ENCODE measurements around the gene TJP2. TPM values are rescaled to one million over a fixed set of nuclear protein-coding genes. Genes with fewer than 3 reads are reported as not detected.

TJP2 gene
- total RNA-seq, 3 donors from 2014 or later (not counting 1 experiment from before 2014, with no cell fraction given): 6.8 to 10.0 (median 9.6) TPM

GRCh38 chr9:69207503-69207902 lies 33.4 kb downstream of the TJP2 start:
- H3K27me3 Mint-ChIP-seq (ENCODE audit: low read depth in 2 of 2): no peaks in the 10 kb centered on the region
- no peaks in the 10 kb centered on the region for H3K4me1 Mint-ChIP-seq
- intact Hi-C loops (cut with micrococcal nuclease): no loop called here
- H3K4me3 Mint-ChIP-seq: no peak overlapping the region
- Histone ChIP-seq H3K27ac (ENCODE audit: low read length) (no peak overlapping the region), H3K36me3 (ENCODE audit: control insufficient read depth, insufficient read depth, low read length) (no peaks in the 10 kb centered on the region), H3K4me1 (ENCODE audit: control insufficient read depth, insufficient read depth, low read length) (no peaks in the 10 kb centered on the region), H3K9me3 (ENCODE audit: control insufficient read depth, insufficient read depth, low read length) (no peaks in the 10 kb centered on the region), H3K4me3 (ENCODE audit: low read length) (no peak overlapping the region), H3K27me3 (ENCODE audit: control insufficient read depth, insufficient read depth, low read length) (no peaks in the 10 kb centered on the region)
- H3K27ac Mint-ChIP-seq: no peak overlapping the region
- no peaks in the 10 kb centered on the region for H3K36me3 Mint-ChIP-seq
- TF ChIP-seq CTCF (IDR thresholded peaks at IDR 0.05): no peak
- WGBS (ENCODE audit: insufficient coverage): 90% methylated on average over 6 of the region's 6 CpGs
- ATAC-seq (no peak), DNase-seq (no peak)
- H3K9me3 Mint-ChIP-seq: no peaks in the 10 kb centered on the region

GRCh38 chr9:69211424-69212036 lies 37.5 kb downstream of the TJP2 start:
- Histone ChIP-seq H3K4me3 (ENCODE audit: low read length) (no peak overlapping the region), H3K27ac (ENCODE audit: low read length) (no peak overlapping the region), H3K36me3 (ENCODE audit: control insufficient read depth, insufficient read depth, low read length) (no peaks in the 10 kb centered on the region), H3K27me3 (ENCODE audit: control insufficient read depth, insufficient read depth, low read length) (no peaks in the 10 kb centered on the region), H3K9me3 (ENCODE audit: control insufficient read depth, insufficient read depth, low read length) (no peaks in the 10 kb centered on the region), H3K4me1 (ENCODE audit: control insufficient read depth, insufficient read depth, low read length) (no peaks in the 10 kb centered on the region)
- Mint-ChIP-seq H3K36me3 (no peaks in the 10 kb centered on the region), H3K4me1 (no peaks in the 10 kb centered on the region), H3K4me3 (no peak overlapping the region), H3K9me3 (no peaks in the 10 kb centered on the region), H3K27me3 (ENCODE audit: low read depth in 2 of 2) (no peaks in the 10 kb centered on the region), H3K27ac (no peak overlapping the region)
- 95% methylated on average over 1 of the region's 3 CpGs for WGBS (ENCODE audit: insufficient coverage)
- DNase-seq (no peak), ATAC-seq (no peak)
- no peak for TF ChIP-seq CTCF (IDR thresholded peaks at IDR 0.05)
- intact Hi-C loops (cut with micrococcal nuclease): no loop called here

- intact Hi-C loops (cut with micrococcal nuclease): no loop called here
- Histone ChIP-seq H3K27me3 (ENCODE audit: control insufficient read depth, insufficient read depth, low read length) (no peaks in the 10 kb centered on the region), H3K4me3 (ENCODE audit: low read length) (no peak overlapping the region), H3K9me3 (ENCODE audit: control insufficient read depth, insufficient read depth, low read length) (no peaks in the 10 kb centered on the region), H3K4me1 (ENCODE audit: control insufficient read depth, insufficient read depth, low read length) (no peaks in the 10 kb centered on the region), H3K27ac (ENCODE audit: low read length) (no peak overlapping the region), H3K36me3 (ENCODE audit: control insufficient read depth, insufficient read depth, low read length) (no peaks in the 10 kb centered on the region)
- no peak for TF ChIP-seq CTCF (IDR thresholded peaks at IDR 0.05)
- no peaks in the 10 kb centered on the region for H3K27me3 Mint-ChIP-seq (ENCODE audit: low read depth in 2 of 2)
- H3K27ac Mint-ChIP-seq: no peak overlapping the region
- H3K36me3 Mint-ChIP-seq: no peaks in the 10 kb centered on the region
- no peaks in the 10 kb centered on the region for H3K9me3 Mint-ChIP-seq
- no peaks in the 10 kb centered on the region for H3K4me1 Mint-ChIP-seq
- ATAC-seq: no peak
- H3K4me3 Mint-ChIP-seq: no peak overlapping the region
- WGBS (ENCODE audit: insufficient coverage): 100% methylated on average over 1 of the region's 5 CpGs
- DNase-seq: no peak
These were observed 39.6 kb downstream of the TJP2 start for GRCh38 chr9:69213647-69214046.

GRCh38 chr9:69214939-69215338 lies 40.9 kb downstream of the TJP2 start:
- Mint-ChIP-seq H3K4me3 (no peak overlapping the region), H3K9me3 (no peaks in the 10 kb centered on the region), H3K27ac (no peak overlapping the region), H3K27me3 (ENCODE audit: low read depth in 2 of 2) (no peaks in the 10 kb centered on the region), H3K4me1 (no peaks in the 10 kb centered on the region), H3K36me3 (no peaks in the 10 kb centered on the region)
- Histone ChIP-seq H3K36me3 (ENCODE audit: control insufficient read depth, insufficient read depth, low read length) (no peaks in the 10 kb centered on the region), H3K4me3 (ENCODE audit: low read length) (no peak overlapping the region), H3K4me1 (ENCODE audit: control insufficient read depth, insufficient read depth, low read length) (no peaks in the 10 kb centered on the region), H3K9me3 (ENCODE audit: control insufficient read depth, insufficient read depth, low read length) (no peaks in the 10 kb centered on the region), H3K27ac (ENCODE audit: low read length) (no peak overlapping the region), H3K27me3 (ENCODE audit: control insufficient read depth, insufficient read depth, low read length) (no peaks in the 10 kb centered on the region)
- 97% methylated on average over 3 of the region's 4 CpGs for WGBS (ENCODE audit: insufficient coverage)
- ATAC-seq (no peak), DNase-seq (no peak)
- intact Hi-C loops (cut with micrococcal nuclease): no loop called here
- no peak for TF ChIP-seq CTCF (IDR thresholded peaks at IDR 0.05)
